Thoracic aorta (tissue), 2 donors: Measurements from ENCODE around the gene EEF1AKMT3. TPM values are rescaled to one million over a fixed set of nuclear protein-coding genes. Genes with fewer than 3 reads are reported as not detected.

Experiments
- ATAC-seq: fragments of 150-250 bp; one replicate; pipeline ENCODE4 v1.8.0; 2017; ENCODE audit warnings: low read depth; ENCODE audit not compliant: insufficient number of reproducible peaks, low FRiP score
- DNase-seq: peaks from one replicate; pipeline ENCODE4 v3.0.0-alpha.2; 2020; ENCODE audit warnings: low spot score
- H3K27ac ChIP-seq, 2 donors: fragments of 200-600 bp; sonication (generic); 1 replicate in 1 of 2; 2 replicates in 1 of 2; pipeline ENCODE4 v1.5.1; 2016; ENCODE audit warnings: mild to moderate bottlenecking in 2 of 2, moderate library complexity in 2 of 2
- H3K27me3 ChIP-seq: fragments of 200-600 bp; sonication (generic); replicated peaks from 2 replicates; pipeline ENCODE4 v1.6.0; 2016; ENCODE audit warnings: mild to moderate bottlenecking; ENCODE audit not compliant: insufficient read depth
- H3K36me3 ChIP-seq: fragments of 200-600 bp; sonication (generic); one replicate; pipeline ENCODE4 v1.5.1; 2016
- H3K4me1 ChIP-seq, 2 donors: fragments of 200-600 bp; sonication (generic); 1 replicate in 1 of 2; 2 replicates in 1 of 2; pipeline versions ENCODE4 v1.5.1 to v1.6.0; 2016; ENCODE audit warnings: low read depth in 2 of 2, mild to moderate bottlenecking in 1 of 2; ENCODE audit not compliant: control insufficient read depth in 1 of 2
- H3K4me3 ChIP-seq: fragments of 200-600 bp; sonication (generic); 2 replicates; pipeline ENCODE4 v1.5.1; 2016; ENCODE audit warnings: mild to moderate bottlenecking
- H3K9me3 ChIP-seq: fragments of 200-600 bp; sonication (generic); 2 replicates; pipeline ENCODE4 v1.5.1; 2016
- total RNA-seq, 2 donors: library from RNA; depleted of rRNA; stranded (reverse); fragments of >200 nt; gene quantifications; one replicate each; pipeline versions ENCODE4 v1.1.0 to v1.2.3, GENCODE V29; 2016
- TF ChIP-seq, protein P1 (sequence below): fragments of 200-600 bp; sonication (generic); IDR thresholded peaks from one replicate; pipeline ENCODE4 v1.5.1; 2019; ENCODE audit warnings: antibody characterized with exemption

Gene EEF1AKMT3
- total RNA-seq, 2 donors from 2014 or later = 7.0 to 9.7 TPM

DNA sequence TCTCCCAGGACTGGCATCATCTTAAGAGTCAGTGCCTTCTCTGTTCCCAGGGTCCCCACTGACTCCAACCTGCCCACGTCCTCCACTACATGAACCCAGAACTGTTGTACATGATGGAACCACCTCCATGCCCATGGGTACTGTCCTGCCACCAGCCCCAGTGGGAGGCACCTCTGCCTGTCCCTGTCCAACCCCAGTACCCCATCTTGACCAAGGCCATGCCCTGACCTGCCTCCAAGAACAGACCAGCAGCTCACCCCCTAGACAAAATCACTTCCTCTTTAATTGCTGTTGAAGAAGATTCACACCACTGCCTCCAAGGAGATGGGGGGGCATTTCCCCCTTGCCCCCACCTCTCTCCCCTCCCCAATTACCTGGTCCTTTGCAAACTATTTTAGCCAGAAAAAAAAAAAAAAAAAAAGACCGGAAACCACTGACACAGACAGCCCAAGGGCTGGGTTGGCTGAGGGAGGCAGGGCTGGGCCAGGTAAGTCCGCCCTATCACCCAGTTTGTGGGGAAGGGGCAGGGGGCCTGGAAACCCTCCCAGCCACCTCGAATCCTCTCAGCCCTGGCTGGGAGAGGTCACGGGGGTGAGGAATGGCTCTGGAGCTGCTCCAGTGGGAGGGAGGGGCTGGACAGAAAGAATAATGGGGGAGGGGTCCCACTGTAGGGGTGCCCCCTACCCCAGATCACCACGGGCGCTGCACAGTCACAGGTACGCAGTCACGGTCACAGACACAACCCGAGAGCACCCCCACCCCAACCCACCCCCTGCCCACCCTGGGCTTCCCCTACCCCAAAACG, 47.3 kb upstream of the EEF1AKMT3 start:
- TF ChIP-seq, protein P1, sequence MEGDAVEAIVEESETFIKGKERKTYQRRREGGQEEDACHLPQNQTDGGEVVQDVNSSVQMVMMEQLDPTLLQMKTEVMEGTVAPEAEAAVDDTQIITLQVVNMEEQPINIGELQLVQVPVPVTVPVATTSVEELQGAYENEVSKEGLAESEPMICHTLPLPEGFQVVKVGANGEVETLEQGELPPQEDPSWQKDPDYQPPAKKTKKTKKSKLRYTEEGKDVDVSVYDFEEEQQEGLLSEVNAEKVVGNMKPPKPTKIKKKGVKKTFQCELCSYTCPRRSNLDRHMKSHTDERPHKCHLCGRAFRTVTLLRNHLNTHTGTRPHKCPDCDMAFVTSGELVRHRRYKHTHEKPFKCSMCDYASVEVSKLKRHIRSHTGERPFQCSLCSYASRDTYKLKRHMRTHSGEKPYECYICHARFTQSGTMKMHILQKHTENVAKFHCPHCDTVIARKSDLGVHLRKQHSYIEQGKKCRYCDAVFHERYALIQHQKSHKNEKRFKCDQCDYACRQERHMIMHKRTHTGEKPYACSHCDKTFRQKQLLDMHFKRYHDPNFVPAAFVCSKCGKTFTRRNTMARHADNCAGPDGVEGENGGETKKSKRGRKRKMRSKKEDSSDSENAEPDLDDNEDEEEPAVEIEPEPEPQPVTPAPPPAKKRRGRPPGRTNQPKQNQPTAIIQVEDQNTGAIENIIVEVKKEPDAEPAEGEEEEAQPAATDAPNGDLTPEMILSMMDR = no peak
- DNase-seq (no peak), ATAC-seq (no peak)
- Histone ChIP-seq H3K4me3 (no peak overlapping the region), H3K27ac (no peak overlapping the region), H3K27me3 (no peaks in the 10 kb centered on the region), H3K4me1 (peaks cover 0 to 19% of the 10 kb centered on the region in 2 donors), H3K9me3 (no peaks in the 10 kb centered on the region), H3K36me3 (peaks cover 16% of the 10 kb centered on the region)

DNA sequence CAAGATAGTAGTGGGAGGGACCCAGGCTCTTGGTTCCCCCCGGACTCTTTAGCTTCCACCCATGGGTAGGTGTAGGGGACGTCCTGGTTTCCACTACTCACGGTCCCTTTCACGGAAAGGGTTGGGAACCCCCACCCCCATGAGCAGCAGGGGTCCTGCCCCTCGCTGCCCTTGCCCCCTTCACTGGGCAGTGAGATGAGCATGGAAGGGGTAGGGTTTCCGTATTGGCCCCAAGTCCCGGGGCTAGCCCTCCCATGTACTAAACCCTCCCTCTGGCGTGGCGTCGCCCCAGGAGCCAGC, 46.6 kb upstream of the EEF1AKMT3 start:
- H3K4me1 ChIP-seq = peaks cover 0 to 19% of the 10 kb centered on the region in 2 donors
- peaks cover 11% of the 10 kb centered on the region for H3K36me3 ChIP-seq
- DNase-seq (no peak), ATAC-seq (no peak)
- no peaks in the 10 kb centered on the region for H3K9me3 ChIP-seq
- peak overlapping the region; percentile 77 for H3K4me3 ChIP-seq
- H3K27me3 ChIP-seq = no peaks in the 10 kb centered on the region
- TF ChIP-seq, protein P1 = no peak
- H3K27ac ChIP-seq = no peak overlapping the region

DNA sequence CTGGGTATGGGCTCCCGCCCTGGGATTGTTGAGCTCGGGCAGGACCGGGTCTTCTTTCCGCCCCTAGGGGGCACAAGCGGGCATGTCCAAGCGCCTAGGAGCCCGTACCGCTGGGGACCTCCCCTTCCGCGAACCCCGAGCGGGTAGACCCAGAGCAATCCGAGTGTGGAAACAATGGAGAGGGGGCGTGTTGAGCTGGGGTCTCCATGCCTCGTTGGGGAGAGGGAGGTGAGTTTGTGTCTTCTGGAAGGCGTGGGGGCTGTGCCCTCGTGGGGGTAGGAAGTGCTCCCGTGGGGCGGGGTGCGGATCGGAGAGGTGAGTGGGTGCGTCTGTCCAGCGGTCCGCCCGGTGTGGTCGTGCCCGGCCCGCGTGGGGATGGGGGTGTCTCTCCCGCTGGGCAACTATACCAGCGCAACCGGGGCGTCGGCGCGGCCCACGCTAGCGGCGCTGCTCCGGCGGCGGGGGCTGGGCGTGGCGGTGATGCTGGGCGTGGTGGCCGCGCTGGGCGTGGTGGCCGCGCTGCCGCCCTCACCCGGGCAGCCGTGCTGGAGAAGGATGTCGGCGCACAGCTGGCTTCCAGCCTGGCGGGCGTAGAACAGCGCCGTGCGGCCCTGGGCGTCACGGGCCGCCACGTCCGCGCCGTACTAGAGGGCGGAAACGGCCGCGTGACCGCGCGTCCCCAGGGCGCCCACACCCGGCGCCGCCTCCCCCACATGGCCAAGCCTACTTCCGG, 46.1 kb upstream of the EEF1AKMT3 start:
- H3K36me3 ChIP-seq = peaks cover 6% of the 10 kb centered on the region
- ATAC-seq (peak; percentile 20), DNase-seq (no peak)
- no peaks in the 10 kb centered on the region for H3K27me3 ChIP-seq
- no peak overlapping the region for H3K27ac ChIP-seq
- TF ChIP-seq, protein P1 = peak; percentile 60
- peaks cover 0 to 19% of the 10 kb centered on the region in 2 donors for H3K4me1 ChIP-seq
- peak overlapping the region; percentile 77 for H3K4me3 ChIP-seq
- no peaks in the 10 kb centered on the region for H3K9me3 ChIP-seq

DNA sequence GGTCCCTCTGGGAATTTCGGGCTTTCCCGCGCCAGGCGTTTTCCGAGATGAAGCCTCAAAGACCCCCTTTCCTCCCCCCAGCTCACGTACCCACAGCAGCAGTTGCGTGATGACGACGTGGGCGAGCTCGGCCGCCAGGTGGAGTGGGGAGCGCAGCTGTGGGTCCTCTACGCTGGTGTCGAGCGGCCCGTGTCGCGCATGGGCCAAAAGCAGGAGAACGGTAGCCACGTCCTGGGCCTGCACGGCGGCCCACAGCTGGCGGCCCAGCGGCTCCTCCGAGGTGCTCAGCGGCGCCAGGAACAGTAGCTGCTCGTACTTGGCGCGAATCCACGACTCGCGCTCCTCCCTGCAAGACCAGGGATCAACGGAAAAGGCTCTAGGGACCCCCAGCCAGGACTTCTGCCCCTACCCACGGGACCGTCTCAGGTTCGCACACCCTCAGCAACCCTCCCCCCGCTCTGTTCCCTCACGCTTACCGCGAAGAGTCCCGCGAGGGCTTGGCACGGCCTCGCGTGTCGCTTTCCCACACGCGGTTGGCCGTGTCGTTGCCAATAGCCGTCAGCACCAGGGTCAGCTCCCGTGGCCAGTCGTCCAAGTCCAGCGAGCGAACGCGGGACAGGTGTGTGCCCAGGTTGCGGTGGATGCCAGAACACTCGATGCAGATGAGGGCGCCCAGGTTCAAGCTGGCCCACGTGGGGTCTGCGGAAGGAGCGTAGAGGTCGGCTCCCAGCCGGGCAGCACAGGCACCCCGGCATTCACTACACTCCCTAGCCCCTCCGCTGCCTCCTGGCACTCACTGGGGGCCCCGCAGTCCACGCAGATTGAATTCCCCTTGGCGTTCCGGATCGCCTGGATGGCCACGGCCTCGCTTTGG, 45.3 kb upstream of the EEF1AKMT3 start:
- no peak for DNase-seq

More for the DNA sequence above, 45.3 kb upstream of the EEF1AKMT3 start:
- Histone ChIP-seq H3K36me3 (no peaks in the 10 kb centered on the region), H3K27me3 (no peaks in the 10 kb centered on the region), H3K4me1 (peaks cover 0 to 19% of the 10 kb centered on the region in 2 donors), H3K27ac (no peak overlapping the region), H3K4me3 (peak overlapping the region; percentile 77), H3K9me3 (no peaks in the 10 kb centered on the region)
- TF ChIP-seq, protein P1 = peak; percentile 35
- no peak for ATAC-seq
